HepG2 (cell line): Measurements from ENCODE around the gene IQGAP2. TPM values are rescaled to one million over a fixed set of nuclear protein-coding genes. Genes with fewer than 3 reads are reported as not detected.

Experiments used
- ATAC-seq: fragments of 200-7000 bp; cut with Tn5 transposase; 3 replicates; pipeline ENCODE4 v1.9.1; 2020; ENCODE audit warnings: mild to moderate bottlenecking, moderate library complexity
- BruUV-seq: library from RNA; stranded (reverse); fragments of 400-500 nt; replicated peaks from 2 replicates; lab custom pipeline; 2021; lab: Mats Ljungman, UMichigan
- CTCF ChIA-PET: fragments of 300-600 bp; formaldehyde crosslinking; extraction: SDS; loops from one replicate; lab custom pipeline; 2021; ENCODE audit warnings: low total read pairs, inconsistent platforms, low intra/inter-chr PET ratio; lab: Yijun Ruan, JAX
- POLR2A ChIA-PET: fragments of 350-600 bp; sonication (Branson Sonifier 250); formaldehyde crosslinking; loops from one replicate; lab custom pipeline; 2020; ENCODE audit warnings: antibody characterized with exemption, inconsistent platforms; lab: Yijun Ruan, JAX
- DNase-seq: peaks from one replicate; pipeline ENCODE4 v3.0.0-alpha.2; 2015; ENCODE audit warnings: low spot score
- FAIRE-seq: peaks from 3 replicates; lab custom pipeline; 2011; peaks lifted over from hg19 to GRCh38; lab: Jason Lieb, UNC
- H2AFZ ChIP-seq: one replicate; pipeline ENCODE4 v1.6.1; 2011; ENCODE audit warnings: low read length, inconsistent platforms
- H3K27ac ChIP-seq: fragments of 300-600 bp; 3 replicates; pipeline ENCODE4 v1.8.0; 2011; ENCODE audit warnings: mixed run types, mild to moderate bottlenecking, mixed read lengths, low read length, inconsistent platforms; ENCODE audit not compliant: insufficient read depth; ENCODE audit errors: extremely low read length
- H3K27me3 ChIP-seq, 2 experiments: fragments of 200-600 bp in 1 of 2; 2 replicates in 1 of 2; 3 replicates in 1 of 2; pipeline versions ENCODE4 v1.6.0 to v1.8.0; 2011; ENCODE audit warnings: low read length in 2 of 2, mild to moderate bottlenecking in 2 of 2, moderate library complexity in 2 of 2, inconsistent platforms in 1 of 2; ENCODE audit not compliant: insufficient read depth in 2 of 2, control insufficient read depth in 1 of 2
- H3K36me3 ChIP-seq, 2 experiments: fragments of 200-600 bp in 1 of 2; replicated peaks in 1 of 2; 2 replicates in 1 of 2; 3 replicates in 1 of 2; pipeline versions ENCODE4 v1.5.1 to v1.8.0; 2011; ENCODE audit warnings: low read length in 2 of 2, inconsistent platforms in 1 of 2; ENCODE audit not compliant: insufficient read depth in 2 of 2, control insufficient read depth in 1 of 2
- H3K4me1 ChIP-seq: 2 replicates; pipeline ENCODE4 v1.5.1; 2012; ENCODE audit warnings: low read length, inconsistent platforms; ENCODE audit not compliant: insufficient read depth
- H3K4me2 ChIP-seq: 2 replicates; pipeline ENCODE4 v1.6.0; 2011; ENCODE audit warnings: low read depth, low read length, inconsistent platforms
- H3K4me3 ChIP-seq, 3 experiments: fragments of 200-600 bp in 1 of 3; sonication (generic), shearing (Covaris generic) in 1 of 3; replicated peaks in 1 of 3; 2 replicates each; pipeline ENCODE4 v1.5.1; 2011 to 2016; ENCODE audit warnings: low read length in 3 of 3, inconsistent platforms in 2 of 3, low read depth in 2 of 3, mild to moderate bottlenecking in 2 of 3, control low read depth in 1 of 3, mixed read lengths in 1 of 3; ENCODE audit not compliant: insufficient read depth in 1 of 3
- H3K79me2 ChIP-seq: one replicate; pipeline ENCODE4 v1.6.1; 2011; ENCODE audit warnings: low read length, inconsistent platforms; ENCODE audit not compliant: insufficient read depth
- H3K9ac ChIP-seq: 2 replicates; pipeline ENCODE4 v1.6.0; 2011; ENCODE audit warnings: mild to moderate bottlenecking, low read depth, low read length, inconsistent platforms; ENCODE audit not compliant: insufficient read depth
- H3K9me3 ChIP-seq: 2 replicates; pipeline ENCODE4 v1.5.1; 2012; ENCODE audit warnings: mild to moderate bottlenecking, low read length
- H4K20me1 ChIP-seq: 2 replicates; pipeline ENCODE4 v1.6.0; 2011; ENCODE audit warnings: inconsistent platforms, mild to moderate bottlenecking, low read length, moderate library complexity; ENCODE audit not compliant: insufficient read depth
- KDM6A ChIP-seq: IDR thresholded peaks from 2 replicates; pipeline ENCODE4 v1.6.1; 2016; ENCODE audit warnings: low read depth
- RFX1 ChIP-seq: fragments of 450-650 bp; IDR thresholded peaks from 2 replicates; pipeline ENCODE4 v1.6.1; 2017
- SOX6 ChIP-seq, 2 experiments: fragments of 450-650 bp in 1 of 2; sonication (generic) in 1 of 2; formaldehyde crosslinking in 1 of 2; IDR thresholded peaks; 2 replicates each; pipeline versions ENCODE4 v1.4.0 to v1.6.1; 2017 to 2020; ENCODE audit warnings: antibody characterized with exemption in 1 of 2, mild to moderate bottlenecking in 1 of 2, missing genetic modification reagents in 1 of 2
- SYNCRIP ChIP-seq: fragments of 200-400 bp; formaldehyde crosslinking; IDR thresholded peaks from 2 replicates; pipeline ENCODE4 v1.6.1; 2018; ENCODE audit warnings: mild to moderate bottlenecking, low read depth, low read length; ENCODE audit not compliant: insufficient read depth
- ZNF720 ChIP-seq: sonication (generic); formaldehyde crosslinking; IDR thresholded peaks from 2 replicates; pipeline ENCODE4 v1.4.0; 2020; ENCODE audit warnings: missing genetic modification reagents
- in situ Hi-C: cut with HindIII; loops from 2 replicates; pipeline ENCODE4 v1.10.0; 2017; ENCODE audit warnings: low pct_unique_long_range_greater_than_20kb; ENCODE audit not compliant: extremely low pct_ligation_motif_present
- intact Hi-C: fragments of 100-400 bp; cut with micrococcal nuclease; formaldehyde crosslinking; loops from one replicate; pipeline ENCODE4 v1.10.0; 2022; ENCODE audit not compliant: unreplicated experiment
- polyA plus RNA-seq, 8 experiments: library from polyadenylated mRNA; depleted of rRNA in 3 of 8; stranded (reverse) in 7 of 8; unstranded in 1 of 8; fragments of >200 nt; fragmentation: Illumina TruSeq in 4 of 8; extraction: Trizol in 4 of 8; gene quantifications; 2 replicates each; pipeline versions ENCODE4 v1.2.1 to v1.2.3, GENCODE V29; 2011 to 2016; ENCODE audit warnings: low read depth in 4 of 8, missing spikeins in 1 of 8, mixed read lengths in 1 of 8; ENCODE audit not compliant: insufficient read depth in 1 of 8
- total RNA-seq, 5 experiments: library from RNA; depleted of rRNA; stranded (reverse); fragments of >200 nt; fragmentation: Illumina TruSeq; extraction: Trizol; gene quantifications; 2 replicates each; pipeline ENCODE4 v1.2.3, GENCODE V29; 2016; ENCODE audit warnings: low read depth in 1 of 5
- TF ChIP-seq, protein P1 (sequence below): sonication (generic); formaldehyde crosslinking; IDR thresholded peaks from 2 replicates; pipeline ENCODE4 v1.4.0; 2020; ENCODE audit warnings: missing genetic modification reagents, borderline replicate concordance
- TF ChIP-seq, protein P2 (sequence below), 2 experiments: IDR thresholded peaks; 2 replicates each; pipeline ENCODE4 v1.6.1; 2011 to 2012; ENCODE audit warnings: low read length in 2 of 2, borderline replicate concordance in 1 of 2, low read depth in 1 of 2, mild to moderate bottlenecking in 1 of 2, moderate library complexity in 1 of 2

The IQGAP2 gene
- total and polyA plus RNA-seq, 2 of the 13 experiments (the other 11 are each of a cell fraction or from before 2014, with no cell fraction given): 35.2 to 83.3 TPM

DNA sequence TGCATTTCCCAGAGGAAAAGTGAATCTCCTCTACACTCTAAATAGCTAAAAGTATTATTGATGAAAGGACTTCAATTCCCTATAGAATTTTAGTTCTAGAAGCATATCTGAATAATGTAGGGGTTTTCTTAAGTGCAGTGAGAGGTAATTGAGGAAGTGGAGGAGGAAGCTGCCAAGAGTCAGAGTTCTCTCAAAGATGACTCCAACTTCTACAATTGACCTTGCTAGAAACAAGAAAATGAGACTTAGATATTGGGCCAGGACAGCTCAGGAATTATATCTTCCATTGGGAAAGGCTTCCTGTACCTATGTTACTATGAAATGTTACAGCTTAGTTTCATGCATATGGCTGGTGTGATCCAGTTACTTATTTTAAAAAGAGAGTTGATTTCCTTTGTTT is 302.5 kb downstream of the IQGAP2 start:
- POLR2A ChIA-PET: no interaction called here
- Histone ChIP-seq H4K20me1 (no peaks in the 10 kb centered on the region), H3K4me2 (no peak overlapping the region), H3K27me3 (no peaks in the 10 kb centered on the region), H3K9ac (no peak overlapping the region), H2AFZ (no peak overlapping the region), H3K27ac (no peak overlapping the region), H3K4me1 (no peaks in the 10 kb centered on the region), H3K36me3 (peaks cover 6 to 16% of the 10 kb centered on the region in 2 experiments; a peak in 4 of 5 replicates), H3K79me2 (no peaks in the 10 kb centered on the region), H3K9me3 (no peaks in the 10 kb centered on the region), H3K4me3 (no peak overlapping the region)
- in situ Hi-C loops: no loop called here
- intact Hi-C loops: no loop called here
- FAIRE-seq: no peak
- ATAC-seq: no peak
- no TSS peak for BruUV-seq
- DNase-seq: no peak
- CTCF ChIA-PET: no interaction called here
- TF ChIP-seq SYNCRIP: no peak
- TF ChIP-seq KDM6A: no peak
- no peak for TF ChIP-seq RFX1
- no peak for TF ChIP-seq ZNF720 (CRISPR knock-in tag)
- TF ChIP-seq SOX6 (IDR thresholded peaks at IDR 0.05): no peak
- no peak for TF ChIP-seq SOX6 (CRISPR knock-in tag; IDR thresholded peaks at IDR 0.05)
- TF ChIP-seq, protein P1, sequence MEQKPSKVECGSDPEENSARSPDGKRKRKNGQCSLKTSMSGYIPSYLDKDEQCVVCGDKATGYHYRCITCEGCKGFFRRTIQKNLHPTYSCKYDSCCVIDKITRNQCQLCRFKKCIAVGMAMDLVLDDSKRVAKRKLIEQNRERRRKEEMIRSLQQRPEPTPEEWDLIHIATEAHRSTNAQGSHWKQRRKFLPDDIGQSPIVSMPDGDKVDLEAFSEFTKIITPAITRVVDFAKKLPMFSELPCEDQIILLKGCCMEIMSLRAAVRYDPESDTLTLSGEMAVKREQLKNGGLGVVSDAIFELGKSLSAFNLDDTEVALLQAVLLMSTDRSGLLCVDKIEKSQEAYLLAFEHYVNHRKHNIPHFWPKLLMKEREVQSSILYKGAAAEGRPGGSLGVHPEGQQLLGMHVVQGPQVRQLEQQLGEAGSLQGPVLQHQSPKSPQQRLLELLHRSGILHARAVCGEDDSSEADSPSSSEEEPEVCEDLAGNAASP (CRISPR knock-in tag): no peak
- TF ChIP-seq, protein P2, sequence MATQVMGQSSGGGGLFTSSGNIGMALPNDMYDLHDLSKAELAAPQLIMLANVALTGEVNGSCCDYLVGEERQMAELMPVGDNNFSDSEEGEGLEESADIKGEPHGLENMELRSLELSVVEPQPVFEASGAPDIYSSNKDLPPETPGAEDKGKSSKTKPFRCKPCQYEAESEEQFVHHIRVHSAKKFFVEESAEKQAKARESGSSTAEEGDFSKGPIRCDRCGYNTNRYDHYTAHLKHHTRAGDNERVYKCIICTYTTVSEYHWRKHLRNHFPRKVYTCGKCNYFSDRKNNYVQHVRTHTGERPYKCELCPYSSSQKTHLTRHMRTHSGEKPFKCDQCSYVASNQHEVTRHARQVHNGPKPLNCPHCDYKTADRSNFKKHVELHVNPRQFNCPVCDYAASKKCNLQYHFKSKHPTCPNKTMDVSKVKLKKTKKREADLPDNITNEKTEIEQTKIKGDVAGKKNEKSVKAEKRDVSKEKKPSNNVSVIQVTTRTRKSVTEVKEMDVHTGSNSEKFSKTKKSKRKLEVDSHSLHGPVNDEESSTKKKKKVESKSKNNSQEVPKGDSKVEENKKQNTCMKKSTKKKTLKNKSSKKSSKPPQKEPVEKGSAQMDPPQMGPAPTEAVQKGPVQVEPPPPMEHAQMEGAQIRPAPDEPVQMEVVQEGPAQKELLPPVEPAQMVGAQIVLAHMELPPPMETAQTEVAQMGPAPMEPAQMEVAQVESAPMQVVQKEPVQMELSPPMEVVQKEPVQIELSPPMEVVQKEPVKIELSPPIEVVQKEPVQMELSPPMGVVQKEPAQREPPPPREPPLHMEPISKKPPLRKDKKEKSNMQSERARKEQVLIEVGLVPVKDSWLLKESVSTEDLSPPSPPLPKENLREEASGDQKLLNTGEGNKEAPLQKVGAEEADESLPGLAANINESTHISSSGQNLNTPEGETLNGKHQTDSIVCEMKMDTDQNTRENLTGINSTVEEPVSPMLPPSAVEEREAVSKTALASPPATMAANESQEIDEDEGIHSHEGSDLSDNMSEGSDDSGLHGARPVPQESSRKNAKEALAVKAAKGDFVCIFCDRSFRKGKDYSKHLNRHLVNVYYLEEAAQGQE (IDR thresholded peaks at IDR 0.05; ENCODE audit: borderline replicate concordance in 1 of 2, low read depth in 1 of 2, low read length in 2 of 2): no peak
